HG02981 (cell line): ENCODE data around the gene MVB12B.
"Not testable (repeated sequence)": the region's sequence is repeated elsewhere in the genome, so short reads cannot be mapped to it uniquely, and the experiment has no call there.

ENCODE experiments used
- ATAC-seq: cut with Tn5 transposase; IDR thresholded peaks from one replicate; pipeline ENCODE4 v1.9.1; 2021; ENCODE audit warnings: mild to moderate bottlenecking, moderate library complexity; ENCODE audit not compliant: unreplicated experiment

Gene MVB12B

DNA sequence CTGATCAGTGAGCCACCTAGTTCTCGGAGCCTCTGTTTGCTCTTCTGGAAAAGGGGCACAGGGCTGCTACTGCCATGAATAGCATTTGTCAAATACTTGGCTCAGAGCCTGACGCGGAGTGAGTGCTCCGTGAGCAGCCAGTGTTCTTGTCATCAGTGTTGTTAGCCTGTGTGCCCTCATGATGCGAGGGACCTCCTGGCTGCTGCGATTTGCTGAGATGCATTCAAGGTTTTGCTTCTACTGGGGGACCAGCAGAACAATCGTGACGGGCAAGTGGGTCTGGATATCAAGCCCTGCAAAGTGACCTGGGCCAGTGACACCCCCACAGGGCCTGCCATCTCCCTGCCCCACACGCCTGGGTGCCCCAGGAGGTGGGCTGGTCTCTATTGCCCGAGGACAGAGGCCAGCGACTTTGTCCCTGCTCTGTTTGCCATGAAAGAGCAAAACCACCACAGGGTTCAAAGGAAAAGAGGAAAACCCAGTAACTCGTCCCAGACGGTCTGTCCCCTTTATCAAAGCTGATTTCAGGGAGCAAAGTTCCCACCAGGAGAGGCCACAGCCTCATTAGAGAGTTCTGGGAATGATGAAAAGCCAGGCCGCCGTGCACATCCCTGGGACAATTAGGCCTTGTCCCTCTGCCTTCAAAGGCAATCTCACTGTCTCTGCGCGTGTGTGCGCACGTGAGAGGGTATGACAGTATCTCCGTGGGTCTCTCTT, 200.6 kb downstream of the MVB12B start:
- ATAC-seq: no peak

DNA sequence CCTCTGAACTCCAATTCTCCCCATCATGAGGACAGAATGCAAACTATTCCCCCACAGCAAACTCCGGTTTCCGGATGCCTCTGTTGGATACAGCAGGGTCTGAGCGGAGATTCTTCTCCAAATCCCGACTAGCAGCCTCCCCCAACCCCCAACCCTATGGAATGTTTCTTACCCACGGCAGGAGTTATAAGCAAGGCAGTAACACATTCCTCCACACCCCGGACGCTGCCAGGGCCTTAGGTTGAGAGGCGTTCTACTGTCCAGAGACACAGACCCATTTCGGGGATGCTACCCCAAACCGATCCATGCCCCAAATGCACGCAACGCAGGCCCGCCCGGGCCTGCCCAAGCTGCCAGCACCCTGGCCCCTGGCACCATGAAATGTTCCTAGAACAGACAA, 201.5 kb downstream of the MVB12B start:
- ATAC-seq: no peak

DNA sequence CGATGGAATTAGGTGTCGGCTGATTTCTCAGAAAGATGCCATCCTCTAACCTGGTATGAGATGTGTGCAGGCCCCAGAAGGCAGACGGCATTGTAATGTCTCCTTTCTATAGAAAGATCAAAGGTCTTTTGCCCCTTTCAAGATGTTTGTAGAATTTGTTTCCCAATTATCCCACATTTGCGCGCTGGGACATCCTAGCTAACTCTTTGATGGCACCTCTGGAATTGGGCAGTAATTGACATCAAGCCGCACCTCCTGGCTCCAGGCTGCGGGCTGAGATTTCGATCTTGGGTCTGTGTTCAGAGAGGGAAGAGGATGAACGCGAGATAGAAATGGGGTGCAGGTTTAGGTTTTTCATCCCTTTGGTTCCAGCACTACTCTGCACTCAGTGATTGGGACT, 202.3 kb downstream of the MVB12B start:
- ATAC-seq: no peak

DNA sequence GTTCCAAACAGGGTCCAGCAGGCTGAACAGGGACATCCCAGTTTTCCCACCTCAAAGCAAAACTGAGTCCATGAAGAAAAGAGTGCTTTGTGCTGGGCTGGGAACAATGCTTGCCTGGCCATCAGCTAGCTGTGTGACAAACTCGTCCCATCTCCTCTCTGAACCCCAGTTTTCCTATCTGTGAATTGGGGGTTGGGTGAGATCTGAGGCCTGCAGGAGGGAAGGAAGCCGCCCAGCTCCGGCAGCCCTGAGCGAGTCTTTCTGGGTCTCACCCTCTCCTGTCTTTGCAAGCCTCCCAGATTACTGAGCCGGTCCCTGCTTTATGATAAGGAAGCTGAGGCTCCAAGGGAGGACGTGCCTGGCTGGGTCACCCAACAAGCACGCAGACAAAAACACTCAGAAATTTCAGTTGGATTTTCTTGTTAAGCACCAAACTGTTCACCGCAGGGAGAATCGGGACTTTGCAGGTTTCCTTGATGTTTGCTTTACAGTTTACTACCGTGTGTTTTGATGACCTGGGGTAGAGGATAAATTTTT, 204.5 kb downstream of the MVB12B start:
- no peak for ATAC-seq

DNA sequence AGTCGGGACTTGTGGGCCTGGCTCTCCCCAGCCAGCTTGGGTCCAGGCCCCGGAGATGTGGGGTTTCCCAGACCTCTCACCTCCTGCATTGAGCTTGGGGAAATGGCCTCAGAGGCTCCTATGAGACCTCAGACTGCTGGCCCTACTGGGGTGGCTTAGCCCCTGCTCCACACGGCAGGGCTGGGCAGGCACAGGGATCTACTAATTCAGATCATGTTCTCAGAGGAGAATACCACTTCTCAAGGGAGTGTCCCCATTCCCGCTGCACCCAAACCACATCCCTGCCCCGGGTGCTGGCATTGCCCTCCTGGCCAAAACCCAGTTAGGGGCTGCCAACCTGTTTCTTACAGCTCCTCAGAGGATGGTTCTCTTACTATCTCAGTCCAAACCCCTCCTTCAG, 205.0 kb downstream of the MVB12B start:
- ATAC-seq: no peak

DNA sequence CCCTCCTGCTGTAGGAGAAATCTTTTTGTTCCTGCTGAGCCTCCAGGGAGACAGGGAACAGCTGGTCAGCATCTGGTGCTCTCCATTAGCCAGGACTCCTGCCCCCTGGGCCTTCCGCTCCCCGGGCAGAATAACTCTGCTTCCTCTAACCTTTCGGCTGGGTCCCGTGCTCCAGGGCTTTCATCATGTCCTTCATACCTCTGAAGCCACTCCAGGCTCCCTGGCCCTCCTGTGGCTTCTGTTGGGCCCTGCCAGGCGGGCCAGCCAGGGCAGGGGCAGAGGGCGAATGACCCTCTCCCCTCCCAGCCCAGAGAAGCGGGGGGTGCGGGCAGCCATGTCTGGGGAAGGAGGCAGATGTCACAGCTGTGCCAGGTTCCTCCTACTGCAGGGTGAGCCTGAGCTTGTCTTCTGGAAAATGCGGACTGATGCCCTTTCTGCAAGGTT, 205.4 kb downstream of the MVB12B start:
- ATAC-seq: no peak

DNA sequence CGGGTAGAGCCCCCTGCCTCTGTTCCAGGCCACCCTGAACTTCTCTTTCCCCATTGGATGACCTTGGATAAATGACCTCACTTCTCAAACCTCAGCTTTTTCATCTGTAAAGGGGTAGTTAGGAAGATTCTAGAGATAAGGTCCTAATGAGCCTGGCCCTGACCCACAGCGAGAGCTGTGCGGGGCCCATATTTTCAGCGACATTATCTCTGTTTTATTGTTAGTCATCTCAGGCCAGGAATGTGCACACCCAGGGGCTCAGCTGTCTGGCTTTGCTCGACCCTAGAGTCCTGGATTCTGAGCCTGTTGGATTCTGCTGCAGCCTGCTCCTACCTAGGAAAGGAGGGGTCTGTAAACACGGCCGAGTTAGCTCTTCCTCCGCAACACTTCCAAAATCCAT, 205.9 kb downstream of the MVB12B start:
- no peak for ATAC-seq

DNA sequence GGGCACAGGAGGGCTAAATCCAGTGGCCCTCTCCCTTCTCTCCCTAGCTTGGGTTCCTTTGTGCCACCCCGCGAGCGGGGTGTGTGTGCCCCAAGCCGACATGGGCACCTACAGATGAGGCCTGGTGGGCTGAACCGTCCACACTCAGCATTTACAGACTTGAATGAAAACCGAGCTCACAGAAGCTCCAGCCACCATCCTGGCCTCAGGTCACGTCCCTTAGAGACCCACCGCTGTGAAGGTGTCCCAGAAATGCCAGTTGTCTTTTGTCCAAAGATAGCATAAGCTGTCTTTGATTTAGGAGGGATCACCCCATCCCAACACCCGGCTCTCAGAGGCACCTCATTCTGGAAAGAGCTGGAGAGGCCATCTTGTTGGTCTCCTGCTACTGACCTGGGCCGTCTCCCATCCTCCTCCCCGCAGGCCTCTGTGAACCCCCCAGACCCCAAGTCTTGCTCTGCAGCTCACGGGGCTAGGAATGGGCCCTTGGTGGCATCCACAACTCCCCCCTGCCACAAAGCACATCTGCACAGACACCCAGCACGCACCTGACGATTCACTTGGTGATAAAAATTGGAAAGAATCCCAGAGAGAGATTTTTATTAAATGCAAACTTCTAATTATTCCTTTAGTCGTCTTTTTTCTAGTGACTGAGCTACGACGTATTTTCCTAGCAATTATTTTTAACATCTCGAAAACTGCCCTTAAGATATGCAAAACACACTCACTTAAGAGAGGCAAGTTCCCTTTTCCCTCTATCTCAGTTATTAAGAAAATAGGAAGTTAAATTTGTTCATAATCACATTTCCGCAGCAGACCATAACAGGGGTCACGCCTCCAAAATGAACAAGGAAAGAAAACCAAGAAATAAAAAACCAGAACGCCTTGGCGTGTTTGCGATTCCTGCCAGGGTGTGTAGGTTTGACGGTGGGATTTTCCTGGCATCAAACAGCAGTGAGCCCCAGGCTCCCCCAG, 206.6 kb downstream of the MVB12B start:
- no peak for ATAC-seq

DNA sequence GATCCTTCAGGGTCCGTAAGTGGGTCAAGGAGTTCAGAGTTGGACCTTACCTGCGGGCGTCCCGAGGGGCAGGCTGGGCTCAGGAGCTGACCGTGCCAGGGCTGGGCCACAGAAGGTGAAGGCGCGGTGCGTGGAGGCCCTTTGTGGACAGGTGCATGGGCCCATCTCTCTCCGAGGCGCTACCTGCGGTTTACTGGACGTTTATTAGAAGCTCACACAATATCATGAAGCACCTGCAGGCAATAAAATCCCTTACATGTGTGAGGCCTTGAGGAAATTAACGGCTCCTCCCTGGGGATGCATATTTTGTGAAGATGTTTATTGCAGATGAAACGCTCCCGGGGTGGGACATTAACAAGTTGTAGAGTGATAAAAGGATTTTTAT, 207.3 kb downstream of the MVB12B start:
- no peak for ATAC-seq

DNA sequence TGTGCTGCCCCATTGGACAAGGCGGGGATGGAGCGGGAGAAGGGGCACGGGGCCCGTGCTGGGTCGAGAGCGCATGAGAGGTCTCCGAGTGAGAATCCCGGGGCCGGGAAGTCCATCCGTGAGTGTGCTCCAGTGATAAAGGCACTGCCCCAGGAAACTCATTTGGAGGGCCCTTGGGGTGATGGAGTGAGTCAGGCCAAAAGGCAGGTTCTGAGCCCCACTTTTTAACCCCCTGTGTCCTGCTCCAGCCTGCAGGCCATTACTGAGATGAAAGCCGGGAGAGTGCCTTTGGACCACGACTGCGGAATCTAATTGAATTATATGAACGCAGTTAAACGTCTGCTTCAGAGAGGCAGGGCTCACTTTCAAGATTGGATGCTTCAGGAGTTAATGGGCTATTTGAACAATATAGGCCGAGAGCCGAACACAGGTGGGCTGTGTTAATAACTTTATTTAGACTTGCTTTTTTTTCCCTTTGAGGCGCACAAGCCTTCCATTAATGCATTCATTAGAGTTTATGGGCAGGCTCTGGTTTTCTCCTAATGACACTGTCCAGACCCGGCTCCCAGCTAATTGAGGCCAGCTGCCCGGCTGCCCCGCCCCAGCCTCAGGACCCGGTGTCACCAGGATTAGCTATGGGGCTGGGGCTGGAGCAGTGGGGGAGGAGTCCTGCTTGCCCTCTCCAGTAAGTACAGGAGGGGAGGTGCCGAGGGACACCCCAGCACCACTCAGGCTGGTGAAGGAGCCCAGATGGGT, 208.0 kb downstream of the MVB12B start:
- no peak for ATAC-seq

DNA sequence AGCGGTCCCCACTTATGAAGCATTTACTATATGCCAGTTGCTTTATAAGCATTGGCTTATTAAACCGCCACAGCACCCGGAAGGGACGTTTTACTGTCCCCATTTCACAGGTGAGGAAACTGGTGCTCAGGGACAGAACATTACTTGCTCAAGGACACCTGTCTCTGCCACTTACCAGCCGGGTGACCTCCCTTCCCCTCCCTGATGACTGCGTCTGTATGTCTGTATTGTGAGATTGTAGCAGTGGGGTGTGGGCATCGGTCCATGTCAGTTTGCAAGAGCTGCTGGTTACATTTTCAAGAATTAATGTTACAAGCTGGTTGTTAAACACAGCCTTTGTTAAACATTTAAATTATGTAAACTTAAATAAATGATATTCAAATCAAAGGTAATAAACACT, 209.5 kb downstream of the MVB12B start:
- ATAC-seq: no peak

DNA sequence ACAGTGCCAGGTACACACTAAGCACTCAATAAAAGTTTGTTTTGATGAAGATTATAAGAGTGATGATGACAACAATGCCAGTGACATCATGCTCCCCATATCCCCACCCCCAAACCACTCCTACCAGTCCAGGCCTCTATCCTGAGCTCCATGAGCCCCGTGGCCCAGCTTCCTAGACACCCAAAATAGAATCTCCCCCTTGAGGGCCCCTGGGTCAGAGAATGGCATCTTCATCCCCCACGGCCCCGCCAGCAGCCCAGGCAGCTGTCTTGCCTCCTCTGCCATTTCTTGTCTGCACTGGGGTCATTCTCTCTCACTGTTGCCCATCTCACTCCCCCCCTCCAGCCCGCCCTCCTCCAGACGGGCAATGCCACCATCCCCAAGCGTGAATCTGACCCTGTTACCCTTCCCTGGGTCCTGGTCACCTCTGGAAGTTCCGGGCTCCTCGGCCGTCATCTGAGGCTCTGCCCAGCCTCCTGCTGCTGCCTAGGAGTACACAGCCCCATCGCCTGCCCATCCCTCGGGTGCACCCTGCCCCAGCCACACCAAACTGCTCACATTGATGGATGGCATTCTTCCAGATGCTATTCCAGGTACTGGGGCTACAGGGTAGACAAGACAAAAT, 210.3 kb downstream of the MVB12B start:
- ATAC-seq: no peak

DNA sequence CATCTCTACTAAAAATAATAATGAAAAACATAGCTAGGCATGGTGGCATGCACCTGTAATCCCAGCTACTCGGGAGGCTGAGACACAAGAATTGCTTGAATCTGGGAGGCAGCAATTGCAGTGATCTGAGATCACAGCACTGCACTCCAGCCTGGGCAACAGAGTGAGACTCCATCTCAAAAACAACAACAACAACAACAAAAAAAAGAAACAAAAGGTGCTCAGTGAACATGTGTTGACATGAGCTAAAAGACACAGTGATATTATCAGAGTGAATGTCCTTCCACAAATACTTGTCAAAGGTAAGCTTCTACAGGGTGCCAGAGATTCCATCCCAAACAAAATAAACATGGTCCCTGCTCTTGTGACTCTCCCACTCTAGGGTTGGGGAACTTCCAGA, 211.9 kb downstream of the MVB12B start:
- ATAC-seq: no peak

DNA sequence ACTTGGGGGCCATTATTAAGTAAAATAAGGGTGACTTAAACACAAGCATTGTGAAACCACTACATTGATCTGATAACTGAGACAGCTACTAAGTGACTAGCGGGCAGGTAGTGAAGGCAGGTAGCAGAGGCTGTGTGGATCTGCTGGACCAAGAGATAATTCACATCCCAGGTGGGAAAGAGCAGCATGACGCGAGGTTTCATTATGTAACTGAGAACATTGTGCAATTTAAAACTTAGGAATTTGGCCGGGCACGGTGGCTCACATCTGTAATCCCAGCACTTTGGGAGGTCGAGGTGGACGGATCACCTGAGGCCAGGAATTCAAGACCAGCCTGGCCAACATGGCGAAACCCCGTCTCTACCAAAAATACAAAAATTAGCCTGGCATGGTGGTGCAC, 213.8 kb downstream of the MVB12B start:
- ATAC-seq: not testable (repeated sequence)

DNA sequence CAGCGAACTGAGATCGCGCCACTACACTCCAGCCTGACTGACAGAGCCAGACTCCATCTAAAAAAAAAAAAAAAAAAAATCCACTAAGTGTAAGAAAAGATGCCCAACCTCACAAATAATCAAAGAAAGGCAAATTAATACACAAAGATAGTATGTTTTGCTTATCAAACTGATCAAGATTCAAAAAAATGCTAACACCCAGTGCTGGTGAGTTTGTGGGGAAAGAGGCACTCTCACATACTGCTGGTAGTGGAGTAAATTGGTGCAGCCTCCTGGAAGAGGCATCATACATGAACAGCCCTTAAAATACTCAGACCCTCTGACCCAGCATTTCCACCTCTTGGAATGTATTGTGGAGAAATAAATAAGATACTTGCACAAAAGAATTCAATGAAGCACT, 216.9 kb downstream of the MVB12B start:
- no peak for ATAC-seq

DNA sequence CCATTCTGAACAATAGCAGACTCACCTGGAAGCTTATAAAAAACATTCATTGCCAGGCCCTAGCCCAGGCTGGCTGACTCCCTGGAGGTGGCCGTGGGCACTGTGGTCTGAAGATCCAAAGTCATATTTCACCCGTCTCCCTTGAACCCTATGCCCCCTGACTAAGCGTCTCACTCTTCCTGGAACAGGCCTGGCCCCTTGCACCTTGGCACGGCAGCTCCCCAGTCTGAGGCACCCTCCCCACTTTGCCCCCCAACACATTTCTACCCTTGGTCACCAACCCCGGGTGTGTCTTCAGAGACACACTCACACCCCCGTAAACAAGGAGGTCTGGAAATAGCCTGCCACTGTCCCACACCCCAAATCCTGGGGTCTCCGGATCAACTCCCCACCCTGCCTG, 218.5 kb downstream of the MVB12B start:
- ATAC-seq: no peak

DNA sequence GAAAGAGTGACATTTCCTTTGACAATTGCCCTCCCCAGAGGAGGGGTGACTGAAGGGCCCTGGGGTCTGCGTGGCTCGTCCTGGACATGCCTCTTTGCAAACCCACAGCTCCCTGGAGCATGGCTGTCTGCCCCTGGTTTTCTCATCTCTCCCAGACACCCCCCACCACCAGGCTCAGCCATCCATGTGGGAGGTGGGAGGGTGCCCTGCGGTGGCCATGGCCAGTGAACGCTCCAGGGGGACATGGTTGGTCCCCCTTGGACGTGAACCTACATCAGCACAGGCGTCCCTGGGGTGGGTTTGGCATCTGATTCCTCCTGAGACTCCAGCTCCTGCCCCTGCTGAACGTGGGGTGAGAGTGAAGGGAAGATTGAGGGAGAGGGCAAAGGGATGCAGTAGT, 219.4 kb downstream of the MVB12B start:
- no peak for ATAC-seq

DNA sequence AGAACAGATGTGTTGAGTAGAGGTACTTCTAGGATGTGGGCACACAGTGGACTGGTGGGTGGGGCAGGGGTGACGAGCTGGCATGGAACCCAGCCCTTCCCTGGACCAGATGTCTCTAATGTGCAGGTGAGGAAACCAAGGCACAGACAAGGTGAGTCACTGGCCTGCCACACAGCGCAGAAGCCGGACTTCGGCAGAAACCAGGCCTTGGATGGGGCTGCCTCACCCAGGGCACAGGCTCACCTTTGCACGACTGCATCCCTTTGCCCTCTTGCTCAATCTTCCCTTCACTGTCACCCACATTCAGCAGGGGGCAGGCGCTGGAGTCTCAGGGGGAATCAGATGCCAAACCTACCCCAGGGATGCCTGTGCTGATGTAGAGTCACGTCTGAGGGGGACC, 221.7 kb downstream of the MVB12B start:
- no peak for ATAC-seq

DNA sequence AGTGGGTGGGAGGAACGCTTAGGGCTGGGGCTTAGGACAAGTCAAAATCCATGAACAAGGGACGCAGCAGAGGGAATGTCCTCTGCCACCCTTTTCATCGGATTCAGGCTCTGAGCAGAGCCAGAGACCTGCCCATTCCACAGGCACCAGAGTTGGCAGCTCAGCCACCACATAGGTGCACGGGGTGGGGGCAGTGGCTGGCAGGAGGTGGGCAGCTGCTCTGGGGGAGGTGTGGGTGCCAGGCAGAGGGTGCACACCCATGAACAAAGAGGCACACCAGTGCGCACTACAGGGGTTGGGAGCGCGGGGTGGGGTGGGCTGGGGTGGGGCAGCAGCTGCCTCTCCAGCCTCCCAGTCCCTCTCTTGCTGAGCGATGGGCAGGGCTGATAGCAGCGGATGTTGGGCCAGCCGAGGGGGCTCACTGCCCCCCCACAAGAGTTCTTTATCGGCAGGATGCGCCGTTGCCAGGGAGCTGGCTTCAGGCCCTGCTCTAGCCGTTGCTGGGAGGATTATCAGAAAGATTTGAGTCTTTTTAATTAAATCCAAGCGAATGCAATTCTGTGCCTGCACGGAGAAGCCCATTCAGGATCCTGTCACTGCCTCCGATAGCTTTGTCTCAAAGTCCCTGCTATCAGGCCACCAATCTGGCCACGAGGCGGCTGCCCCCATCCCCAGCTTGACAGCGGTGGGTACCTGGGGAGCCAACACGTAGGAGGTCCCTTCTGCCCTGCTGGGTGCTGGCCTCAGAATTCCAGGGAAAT, 222.8 kb downstream of the MVB12B start:
- no peak for ATAC-seq

DNA sequence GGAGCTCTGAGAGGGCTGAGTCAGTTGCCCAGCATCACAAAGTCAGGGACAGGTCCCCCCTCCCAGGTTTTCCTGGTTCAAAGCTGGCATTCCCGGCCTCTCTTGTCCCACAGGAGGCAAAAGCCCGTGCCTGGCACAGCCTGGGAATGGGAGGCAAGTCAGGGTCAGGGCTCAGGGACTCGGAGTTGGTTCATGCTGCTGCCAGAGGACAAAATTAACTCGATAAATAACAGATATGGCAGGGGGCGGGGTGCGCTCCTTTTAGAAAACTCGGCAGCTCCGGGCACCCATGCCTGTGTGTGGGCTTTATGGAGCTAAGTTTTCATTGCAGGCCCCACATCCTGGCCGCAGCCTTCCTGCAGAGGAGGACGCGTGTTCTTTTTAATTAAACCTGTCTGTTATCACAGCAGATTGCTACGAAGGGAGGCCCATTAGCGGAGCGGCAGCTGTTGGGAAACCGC, 224.3 kb downstream of the MVB12B start:
- ATAC-seq: no peak
